ENCODE data around the gene AGR3.

GRCh38 chr7:16818732-16819131 is 63.1 kb downstream of the AGR3 start:
- TF ChIP-seq POLR2A (IDR thresholded peaks at IDR 0.05) (no peak), CTCF (IDR thresholded peaks at IDR 0.05) (no peak), EP300 (IDR thresholded peaks at IDR 0.05) (no peak), POLR2AphosphoS5 (IDR thresholded peaks at IDR 0.05) (no peak)

Measured in stomach (tissue), 4 donors.